ENCODE measurements around the gene PPP1R8. TPM values are rescaled to one million over a fixed set of nuclear protein-coding genes. Genes with fewer than 3 reads are reported as not detected.

Gene PPP1R8
- total and polyA plus RNA-seq, 10 of the 15 experiments (the other 5 are each of a cell fraction or from before 2014, with no cell fraction given), result 10.2 to 77.0 (median 53.0) TPM

GRCh38 chr1:27835501-27835900, 4.9 kb downstream of the PPP1R8 start:
- intact Hi-C loops (cut with micrococcal nuclease; ENCODE audit: unreplicated experiment), result loop anchor here (10.0 kb wide), 1 partner anchor 111 kb away; the partner anchor contains the start of gene FAM76A
- TF ChIP-seq PML (IDR thresholded peaks at IDR 0.05; ENCODE audit: low read length) (no peak), NFYA (IDR thresholded peaks at IDR 0.05; ENCODE audit: borderline replicate concordance, low read depth, low read length) (no peak), SMAD1 (IDR thresholded peaks at IDR 0.05; ENCODE audit: low read depth, partially characterized antibody) (no peak), NR2C1 (IDR thresholded peaks at IDR 0.05) (no peak), ZZZ3 (IDR thresholded peaks at IDR 0.05; ENCODE audit: control insufficient read depth, insufficient read length, low read depth) (no peak), ATF7 (IDR thresholded peaks at IDR 0.05; ENCODE audit: low read depth) (no peak), FOS (IDR thresholded peaks at IDR 0.05; ENCODE audit: borderline replicate concordance, extremely low read depth, insufficient read length) (no peak), ZSCAN29 (IDR thresholded peaks at IDR 0.05) (no peak), RFX5 (IDR thresholded peaks at IDR 0.05; ENCODE audit: low read depth, low read length) (no peak), POLR2AphosphoS2 (IDR thresholded peaks at IDR 0.05; ENCODE audit: low read depth, low read length) (no peak), ZNF24 (IDR thresholded peaks at IDR 0.05) (no peak), BACH1 (IDR thresholded peaks at IDR 0.05; ENCODE audit: borderline replicate concordance) (no peak), FOXK2 (IDR thresholded peaks at IDR 0.05) (no peak), MYB (IDR thresholded peaks at IDR 0.05; ENCODE audit: borderline replicate concordance, low read depth, low read length) (no peak)
- TF ChIP-seq, protein P1, sequence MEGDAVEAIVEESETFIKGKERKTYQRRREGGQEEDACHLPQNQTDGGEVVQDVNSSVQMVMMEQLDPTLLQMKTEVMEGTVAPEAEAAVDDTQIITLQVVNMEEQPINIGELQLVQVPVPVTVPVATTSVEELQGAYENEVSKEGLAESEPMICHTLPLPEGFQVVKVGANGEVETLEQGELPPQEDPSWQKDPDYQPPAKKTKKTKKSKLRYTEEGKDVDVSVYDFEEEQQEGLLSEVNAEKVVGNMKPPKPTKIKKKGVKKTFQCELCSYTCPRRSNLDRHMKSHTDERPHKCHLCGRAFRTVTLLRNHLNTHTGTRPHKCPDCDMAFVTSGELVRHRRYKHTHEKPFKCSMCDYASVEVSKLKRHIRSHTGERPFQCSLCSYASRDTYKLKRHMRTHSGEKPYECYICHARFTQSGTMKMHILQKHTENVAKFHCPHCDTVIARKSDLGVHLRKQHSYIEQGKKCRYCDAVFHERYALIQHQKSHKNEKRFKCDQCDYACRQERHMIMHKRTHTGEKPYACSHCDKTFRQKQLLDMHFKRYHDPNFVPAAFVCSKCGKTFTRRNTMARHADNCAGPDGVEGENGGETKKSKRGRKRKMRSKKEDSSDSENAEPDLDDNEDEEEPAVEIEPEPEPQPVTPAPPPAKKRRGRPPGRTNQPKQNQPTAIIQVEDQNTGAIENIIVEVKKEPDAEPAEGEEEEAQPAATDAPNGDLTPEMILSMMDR (IDR thresholded peaks at IDR 0.05 in 2 of 3, conservative IDR thresholded peaks at IDR 0.05 in 1 of 3; ENCODE audit: control insufficient read depth in 2 of 3, extremely low read depth in 1 of 3, insufficient read depth in 1 of 3, low read depth in 3 of 3, low read length in 3 of 3), result no peak
- TF ChIP-seq, protein P2, sequence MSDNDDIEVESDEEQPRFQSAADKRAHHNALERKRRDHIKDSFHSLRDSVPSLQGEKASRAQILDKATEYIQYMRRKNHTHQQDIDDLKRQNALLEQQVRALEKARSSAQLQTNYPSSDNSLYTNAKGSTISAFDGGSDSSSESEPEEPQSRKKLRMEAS (IDR thresholded peaks at IDR 0.05; ENCODE audit: low read depth, low read length), result no peak
- TF ChIP-seq, protein P3, sequence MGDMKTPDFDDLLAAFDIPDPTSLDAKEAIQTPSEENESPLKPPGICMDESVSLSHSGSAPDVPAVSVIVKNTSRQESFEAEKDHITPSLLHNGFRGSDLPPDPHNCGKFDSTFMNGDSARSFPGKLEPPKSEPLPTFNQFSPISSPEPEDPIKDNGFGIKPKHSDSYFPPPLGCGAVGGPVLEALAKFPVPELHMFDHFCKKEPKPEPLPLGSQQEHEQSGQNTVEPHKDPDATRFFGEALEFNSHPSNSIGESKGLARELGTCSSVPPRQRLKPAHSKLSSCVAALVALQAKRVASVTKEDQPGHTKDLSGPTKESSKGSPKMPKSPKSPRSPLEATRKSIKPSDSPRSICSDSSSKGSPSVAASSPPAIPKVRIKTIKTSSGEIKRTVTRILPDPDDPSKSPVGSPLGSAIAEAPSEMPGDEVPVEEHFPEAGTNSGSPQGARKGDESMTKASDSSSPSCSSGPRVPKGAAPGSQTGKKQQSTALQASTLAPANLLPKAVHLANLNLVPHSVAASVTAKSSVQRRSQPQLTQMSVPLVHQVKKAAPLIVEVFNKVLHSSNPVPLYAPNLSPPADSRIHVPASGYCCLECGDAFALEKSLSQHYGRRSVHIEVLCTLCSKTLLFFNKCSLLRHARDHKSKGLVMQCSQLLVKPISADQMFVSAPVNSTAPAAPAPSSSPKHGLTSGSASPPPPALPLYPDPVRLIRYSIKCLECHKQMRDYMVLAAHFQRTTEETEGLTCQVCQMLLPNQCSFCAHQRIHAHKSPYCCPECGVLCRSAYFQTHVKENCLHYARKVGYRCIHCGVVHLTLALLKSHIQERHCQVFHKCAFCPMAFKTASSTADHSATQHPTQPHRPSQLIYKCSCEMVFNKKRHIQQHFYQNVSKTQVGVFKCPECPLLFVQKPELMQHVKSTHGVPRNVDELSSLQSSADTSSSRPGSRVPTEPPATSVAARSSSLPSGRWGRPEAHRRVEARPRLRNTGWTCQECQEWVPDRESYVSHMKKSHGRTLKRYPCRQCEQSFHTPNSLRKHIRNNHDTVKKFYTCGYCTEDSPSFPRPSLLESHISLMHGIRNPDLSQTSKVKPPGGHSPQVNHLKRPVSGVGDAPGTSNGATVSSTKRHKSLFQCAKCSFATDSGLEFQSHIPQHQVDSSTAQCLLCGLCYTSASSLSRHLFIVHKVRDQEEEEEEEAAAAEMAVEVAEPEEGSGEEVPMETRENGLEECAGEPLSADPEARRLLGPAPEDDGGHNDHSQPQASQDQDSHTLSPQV (IDR thresholded peaks at IDR 0.05), result no peak
- no peaks in the 10 kb centered on the region for H4K20me1 ChIP-seq (ENCODE audit: control insufficient read depth, insufficient read depth)
- peaks cover 4 to 21% of the 10 kb centered on the region in 2 experiments for H3K36me3 ChIP-seq (ENCODE audit: control insufficient read depth in 2 of 2, insufficient read depth in 2 of 2, low read length in 1 of 2)
- FAIRE-seq (no peak), DNase-seq (ENCODE audit: low read depth, low spot score) (no peak), ATAC-seq (no peak)
- no peak overlapping the region for H3K9ac ChIP-seq (ENCODE audit: control insufficient read depth, insufficient read depth, low read length)
- CTCF ChIA-PET, result interaction anchor here (1.9 to 2.1 kb wide), 2 partner anchors 165 to 166 kb away, joined by 4 to 8 read pairs; no protein-coding TSS in a partner anchor
- SMC1A ChIA-PET (ENCODE audit: uncharacterized antibody, unreplicated experiment), result interaction anchor here (0.5 to 4.7 kb wide), 6 partner anchors 12 to 279 kb away, joined by 3 to 35 read pairs (median 4); partner anchors contain the start of gene STX12
- RAD21 ChIA-PET (ENCODE audit: unreplicated experiment), result interaction anchor here (1.4 to 2.2 kb wide), 2 partner anchors 110 to 164 kb away, joined by 4 to 6 read pairs; partner anchors contain the start of genes FAM76A and IFI6
- no peaks in the 10 kb centered on the region for H3K4me1 ChIP-seq (ENCODE audit: control insufficient read depth, insufficient read depth, low read length)
- H2AFZ ChIP-seq (ENCODE audit: control insufficient read depth, low read depth, low read length), result no peak overlapping the region
- 100% methylated on average over 1 of the region's 1 CpG for WGBS (ENCODE audit: insufficient coverage, insufficient replicate concordance, low lambda C conversion rate, missing lambda C conversion rate)
- no peak overlapping the region for H3K4me3 ChIP-seq
- in situ Hi-C loops (cut with MboI), result no loop called here
- H3K27me3 ChIP-seq (replicated peaks in 1 of 2; ENCODE audit: control insufficient read depth in 2 of 2, insufficient read depth in 2 of 2, low read length in 1 of 2), result no peaks in the 10 kb centered on the region
- POLR2A ChIA-PET, result interaction anchor here (0.5 to 1.0 kb wide), 4 partner anchors 9 to 840 kb away, joined by 3 to 6 read pairs (median 4); no protein-coding TSS in a partner anchor
- no peak overlapping the region for H3K4me2 ChIP-seq (ENCODE audit: control insufficient read depth, insufficient read depth)
- peaks cover 48% of the 10 kb centered on the region for H3K79me2 ChIP-seq (ENCODE audit: control insufficient read depth, insufficient read depth, low read length)
- no peaks in the 10 kb centered on the region for H3K9me3 ChIP-seq (replicated peaks; ENCODE audit: control insufficient read depth, insufficient read depth, low read length)
- BruUV-seq (replicated peaks), result no TSS peak
- H3K27ac ChIP-seq (ENCODE audit: control insufficient read depth, insufficient read depth), result no peak overlapping the region
